ENCODE data around the gene DENND1A. TPM values are rescaled to one million over a fixed set of nuclear protein-coding genes. Genes with fewer than 3 reads are reported as not detected.

DENND1A gene
- total RNA-seq, 1 donor: 22.9 TPM

DNA sequence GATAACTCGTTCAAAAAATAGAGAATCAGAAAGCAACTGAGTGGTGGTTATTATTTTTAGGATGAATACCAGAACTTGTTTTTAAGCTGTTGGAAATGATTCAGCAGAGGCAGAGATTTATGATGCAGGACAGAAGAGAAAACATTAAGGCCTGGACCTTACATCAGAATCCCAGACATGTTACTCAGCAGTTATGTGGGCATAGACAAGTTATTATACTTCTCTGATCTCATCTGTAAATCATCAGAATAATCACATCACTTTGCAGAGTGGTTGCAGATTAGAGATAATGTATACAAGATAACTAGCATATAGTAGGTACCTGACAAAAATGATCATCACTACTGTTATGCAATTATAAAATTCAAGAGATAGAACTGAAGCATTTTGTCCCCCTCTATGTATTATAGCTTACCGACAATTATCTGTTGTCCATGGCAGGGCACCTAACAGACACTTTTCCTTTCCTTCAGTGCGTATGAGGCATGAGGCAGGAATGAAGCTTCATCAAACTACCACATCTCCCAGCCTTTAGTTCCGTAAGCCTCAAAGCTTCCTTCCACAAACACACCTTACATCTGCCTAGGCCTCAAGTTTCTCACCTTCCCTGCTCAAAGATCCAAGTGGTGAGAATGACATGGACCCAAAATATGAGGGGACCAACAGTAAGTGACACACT lies 165.9 kb downstream of the DENND1A start:
- H3K4me3 ChIP-seq (ENCODE audit: low read depth, low read length): no peak overlapping the region
- TF ChIP-seq, protein P1, sequence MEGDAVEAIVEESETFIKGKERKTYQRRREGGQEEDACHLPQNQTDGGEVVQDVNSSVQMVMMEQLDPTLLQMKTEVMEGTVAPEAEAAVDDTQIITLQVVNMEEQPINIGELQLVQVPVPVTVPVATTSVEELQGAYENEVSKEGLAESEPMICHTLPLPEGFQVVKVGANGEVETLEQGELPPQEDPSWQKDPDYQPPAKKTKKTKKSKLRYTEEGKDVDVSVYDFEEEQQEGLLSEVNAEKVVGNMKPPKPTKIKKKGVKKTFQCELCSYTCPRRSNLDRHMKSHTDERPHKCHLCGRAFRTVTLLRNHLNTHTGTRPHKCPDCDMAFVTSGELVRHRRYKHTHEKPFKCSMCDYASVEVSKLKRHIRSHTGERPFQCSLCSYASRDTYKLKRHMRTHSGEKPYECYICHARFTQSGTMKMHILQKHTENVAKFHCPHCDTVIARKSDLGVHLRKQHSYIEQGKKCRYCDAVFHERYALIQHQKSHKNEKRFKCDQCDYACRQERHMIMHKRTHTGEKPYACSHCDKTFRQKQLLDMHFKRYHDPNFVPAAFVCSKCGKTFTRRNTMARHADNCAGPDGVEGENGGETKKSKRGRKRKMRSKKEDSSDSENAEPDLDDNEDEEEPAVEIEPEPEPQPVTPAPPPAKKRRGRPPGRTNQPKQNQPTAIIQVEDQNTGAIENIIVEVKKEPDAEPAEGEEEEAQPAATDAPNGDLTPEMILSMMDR (IDR thresholded peaks at IDR 0.05; ENCODE audit: insufficient read depth, low read depth, low read length): no peak
- peak; percentile 82 for DNase-seq (ENCODE audit: low read depth)

DNA sequence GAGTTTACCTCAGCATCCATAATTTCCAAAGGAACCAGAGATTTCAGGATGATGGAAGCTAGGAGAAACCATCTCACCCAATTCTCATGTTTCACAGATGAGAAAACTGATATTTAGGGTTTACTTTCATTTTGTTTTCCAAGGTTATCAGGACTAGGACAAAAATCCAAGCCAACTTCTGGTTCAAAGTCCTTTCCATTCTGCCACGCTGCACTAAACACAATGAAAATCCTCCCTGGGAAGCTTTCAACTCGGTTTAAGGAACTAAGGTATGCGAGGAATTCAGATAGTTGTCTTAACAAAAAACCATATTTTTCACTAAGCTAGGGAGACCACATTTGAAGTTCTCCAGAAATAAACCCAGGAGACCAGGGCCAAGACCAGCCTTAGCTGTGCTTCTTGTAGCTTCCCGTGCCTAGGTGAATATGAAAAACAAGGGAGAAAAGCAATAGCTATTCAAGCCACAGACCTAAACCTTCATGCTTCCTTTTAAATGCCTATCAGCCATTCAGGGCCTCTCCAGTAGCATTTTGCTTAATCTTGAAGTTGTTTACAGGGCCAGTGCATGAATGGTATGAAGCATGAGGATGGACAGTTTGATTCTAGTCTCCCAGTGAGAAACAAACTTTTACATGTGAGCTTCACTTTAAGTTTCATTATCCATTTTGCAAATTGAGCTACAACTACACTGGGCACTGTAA lies 167.9 kb downstream of the DENND1A start:
- TF ChIP-seq, protein P1 (IDR thresholded peaks at IDR 0.05; ENCODE audit: insufficient read depth, low read depth, low read length): no peak
- H3K4me3 ChIP-seq (ENCODE audit: low read depth, low read length): no peak overlapping the region
- peak; percentile 34 for DNase-seq (ENCODE audit: low read depth)

DNA sequence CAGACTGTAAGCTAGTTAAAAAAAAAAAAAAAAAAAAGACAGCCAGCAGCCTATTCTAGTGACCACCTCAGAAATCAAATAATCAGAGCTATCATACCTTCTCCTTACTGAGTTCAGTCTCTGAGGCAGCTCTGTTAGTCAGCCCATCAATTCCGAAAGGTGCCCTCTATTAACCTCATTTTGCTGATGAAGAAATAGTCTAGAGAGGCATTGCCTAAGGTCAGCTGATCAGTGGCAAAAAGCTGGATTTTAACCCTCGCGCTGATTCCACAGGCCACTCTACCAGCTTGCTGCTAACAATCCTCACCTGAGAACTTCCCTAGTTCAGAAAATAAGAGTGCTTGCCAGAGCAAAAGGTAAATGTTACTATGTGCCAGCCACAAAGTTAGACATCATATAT lies 172.0 kb downstream of the DENND1A start:
- no peak overlapping the region for H3K4me3 ChIP-seq (ENCODE audit: low read depth, low read length)
- no peak for DNase-seq (ENCODE audit: low read depth)
- TF ChIP-seq, protein P1 (IDR thresholded peaks at IDR 0.05; ENCODE audit: insufficient read depth, low read depth, low read length): no peak

DNA sequence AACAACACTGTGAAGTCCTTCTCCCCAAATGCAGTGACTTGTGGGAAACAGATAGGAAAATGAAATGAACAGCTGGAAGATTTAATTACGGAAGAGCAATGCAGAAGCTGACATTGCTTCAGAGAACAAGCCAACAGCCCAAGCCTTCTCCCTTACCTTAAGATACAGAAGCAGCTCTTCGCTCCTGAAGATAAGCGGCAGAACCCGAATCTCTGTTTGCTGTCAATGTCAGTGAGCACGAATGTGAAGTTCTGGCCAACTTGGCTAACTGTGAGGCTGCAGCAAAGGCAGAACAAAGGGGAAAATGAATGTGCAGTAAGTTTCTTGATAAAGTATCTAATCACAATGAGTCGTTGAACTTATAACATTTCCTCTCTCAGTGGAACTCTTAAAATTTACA lies 172.4 kb downstream of the DENND1A start:
- H3K4me3 ChIP-seq (ENCODE audit: low read depth, low read length): no peak overlapping the region
- TF ChIP-seq, protein P1 (IDR thresholded peaks at IDR 0.05; ENCODE audit: insufficient read depth, low read depth, low read length): no peak
- peak; percentile 53 for DNase-seq (ENCODE audit: low read depth)

DNA sequence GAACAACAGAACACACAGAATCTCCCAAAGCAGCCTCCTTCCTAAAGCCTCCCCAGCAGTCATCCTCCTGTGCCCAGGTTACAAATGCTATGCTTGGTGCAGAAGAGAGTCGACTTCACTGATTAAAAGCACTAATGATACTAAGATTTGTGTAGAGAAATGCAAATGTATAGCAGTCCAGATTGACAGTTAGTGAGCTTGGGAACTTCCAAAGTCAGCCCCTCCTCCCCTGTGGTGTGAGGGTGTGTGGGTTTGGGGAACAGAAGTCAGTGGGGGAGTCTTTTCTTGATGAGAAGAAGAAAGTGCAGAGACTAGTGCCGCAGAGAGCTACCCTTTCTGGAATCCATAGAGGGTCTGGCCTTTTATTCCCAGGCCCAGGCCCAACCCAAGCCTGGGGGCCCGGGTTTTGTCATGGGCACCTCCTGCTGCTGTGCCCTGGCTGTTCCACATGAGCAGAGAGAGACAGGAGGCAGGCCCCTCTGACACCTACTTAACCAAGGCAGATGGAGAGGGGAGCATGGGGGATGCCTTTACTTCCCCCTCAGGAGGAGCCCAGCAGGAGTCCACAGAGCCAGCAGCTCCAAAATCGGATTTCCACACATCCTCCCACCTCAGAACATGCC lies 173.3 kb downstream of the DENND1A start:
- H3K4me3 ChIP-seq (ENCODE audit: low read depth, low read length): no peak overlapping the region
- no peak for DNase-seq (ENCODE audit: low read depth)
- TF ChIP-seq, protein P1 (IDR thresholded peaks at IDR 0.05; ENCODE audit: insufficient read depth, low read depth, low read length): no peak

DNA sequence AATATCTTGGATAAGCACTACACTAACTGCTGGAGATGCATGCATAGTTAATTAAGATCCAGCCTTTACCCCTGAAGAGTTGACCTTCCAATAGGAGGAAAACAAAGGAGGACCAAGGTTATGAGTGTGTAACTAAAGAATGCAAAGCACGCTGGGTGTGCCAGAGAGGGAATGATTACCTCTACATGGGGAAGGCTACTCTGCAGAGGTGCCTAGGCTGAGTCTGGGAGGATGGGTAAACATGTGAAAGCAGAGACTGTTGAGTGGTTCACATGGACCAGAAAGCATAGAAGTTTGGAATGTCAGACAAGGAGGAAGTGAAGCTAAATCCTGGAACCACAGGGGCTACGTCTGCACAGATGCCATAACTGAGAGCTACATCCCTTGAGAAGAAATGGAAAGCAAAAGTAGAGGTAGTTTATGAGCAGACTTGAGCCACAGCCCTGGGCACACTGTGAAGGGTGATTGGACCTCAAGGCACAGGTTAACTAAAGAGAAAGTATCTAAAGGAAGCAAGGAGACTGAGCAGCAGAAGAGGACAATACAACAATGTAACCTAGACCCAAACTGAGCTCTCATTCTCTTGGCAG lies 176.2 kb downstream of the DENND1A start:
- H3K4me3 ChIP-seq (ENCODE audit: low read depth, low read length): no peak overlapping the region
- no peak for DNase-seq (ENCODE audit: low read depth)
- TF ChIP-seq, protein P1 (IDR thresholded peaks at IDR 0.05; ENCODE audit: insufficient read depth, low read depth, low read length): no peak

All from fibroblast of villous mesenchyme (primary cell).